Transverse colon (tissue), 4 donors: Measurements from ENCODE around the gene PCBP3.
"Not testable (repeated sequence)": the region's sequence is repeated elsewhere in the genome, so short reads cannot be mapped to it uniquely, and the experiment has no call there.

Experiments used
- EP300 ChIP-seq: sonication (generic); formaldehyde crosslinking; IDR thresholded peaks from one replicate; pipeline ENCODE4 v1.6.1; 2017; ENCODE audit warnings: antibody characterized with exemption, low read depth
- POLR2A ChIP-seq: fragments of 450-650 bp; IDR thresholded peaks from one replicate; pipeline ENCODE4 v1.6.1; 2016; ENCODE audit warnings: antibody characterized with exemption, mild to moderate bottlenecking, moderate library complexity
- POLR2AphosphoS5 ChIP-seq, 3 donors: sonication (generic); formaldehyde crosslinking; IDR thresholded peaks; one replicate each; pipeline ENCODE4 v1.6.1; 2016; ENCODE audit warnings: antibody characterized with exemption in 3 of 3
- TF ChIP-seq, protein P1 (sequence below), 5 experiments: fragments of 200-600 bp in 3 of 5; fragments of 450-650 bp in 2 of 5; sonication (generic) in 3 of 5; IDR thresholded peaks; 1 replicate in 2 of 5; 2 replicates in 3 of 5; pipeline ENCODE4 v1.5.1; 2016 to 2017; ENCODE audit warnings: antibody characterized with exemption in 5 of 5, inconsistent platforms in 3 of 5, mild to moderate bottlenecking in 2 of 5, moderate library complexity in 1 of 5

GRCh38 chr21:45678790-45679189, 35.3 kb downstream of the PCBP3 start:
- TF ChIP-seq, protein P1, sequence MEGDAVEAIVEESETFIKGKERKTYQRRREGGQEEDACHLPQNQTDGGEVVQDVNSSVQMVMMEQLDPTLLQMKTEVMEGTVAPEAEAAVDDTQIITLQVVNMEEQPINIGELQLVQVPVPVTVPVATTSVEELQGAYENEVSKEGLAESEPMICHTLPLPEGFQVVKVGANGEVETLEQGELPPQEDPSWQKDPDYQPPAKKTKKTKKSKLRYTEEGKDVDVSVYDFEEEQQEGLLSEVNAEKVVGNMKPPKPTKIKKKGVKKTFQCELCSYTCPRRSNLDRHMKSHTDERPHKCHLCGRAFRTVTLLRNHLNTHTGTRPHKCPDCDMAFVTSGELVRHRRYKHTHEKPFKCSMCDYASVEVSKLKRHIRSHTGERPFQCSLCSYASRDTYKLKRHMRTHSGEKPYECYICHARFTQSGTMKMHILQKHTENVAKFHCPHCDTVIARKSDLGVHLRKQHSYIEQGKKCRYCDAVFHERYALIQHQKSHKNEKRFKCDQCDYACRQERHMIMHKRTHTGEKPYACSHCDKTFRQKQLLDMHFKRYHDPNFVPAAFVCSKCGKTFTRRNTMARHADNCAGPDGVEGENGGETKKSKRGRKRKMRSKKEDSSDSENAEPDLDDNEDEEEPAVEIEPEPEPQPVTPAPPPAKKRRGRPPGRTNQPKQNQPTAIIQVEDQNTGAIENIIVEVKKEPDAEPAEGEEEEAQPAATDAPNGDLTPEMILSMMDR (IDR thresholded peaks at IDR 0.05) = not testable (repeated sequence)
- not testable (repeated sequence) for TF ChIP-seq POLR2A; POLR2AphosphoS5 (IDR thresholded peaks at IDR 0.05); EP300
